Keratinocyte (primary cell): ENCODE results near the gene RBBP5. TPM values are rescaled to one million over a fixed set of nuclear protein-coding genes. Genes with fewer than 3 reads are reported as not detected.
A peak's percentile ranks its signal among the peaks of the same experiment; 100 is the strongest.

Experiments used
- DNase-seq: peaks from one replicate; pipeline ENCODE4 v3.0.0-alpha.2; 2011; ENCODE audit warnings: low read depth, missing footprints, low spot score
- FAIRE-seq: peaks from 2 replicates; lab custom pipeline; 2011; peaks lifted over from hg19 to GRCh38; lab: Jason Lieb, UNC
- H2AFZ ChIP-seq: 2 replicates; pipeline ENCODE4 v1.6.0; 2012; ENCODE audit warnings: low read length, control low read depth, inconsistent platforms; ENCODE audit not compliant: control insufficient read depth
- H3K27ac ChIP-seq: 2 replicates; pipeline ENCODE4 v1.5.1; 2011; ENCODE audit warnings: low read length; ENCODE audit not compliant: control insufficient read depth, insufficient read depth
- H3K27me3 ChIP-seq: 3 replicates; pipeline ENCODE4 v1.6.0; 2011; ENCODE audit warnings: low read length; ENCODE audit not compliant: control insufficient read depth, insufficient read depth; ENCODE audit errors: extremely low read depth
- H3K36me3 ChIP-seq, 2 experiments: 2 replicates in 1 of 2; 3 replicates in 1 of 2; pipeline ENCODE4 v1.5.1; 2011; ENCODE audit warnings: low read length in 2 of 2, mild to moderate bottlenecking in 1 of 2; ENCODE audit not compliant: control insufficient read depth in 2 of 2, insufficient read depth in 2 of 2; ENCODE audit errors: extremely low read depth in 1 of 2
- H3K4me1 ChIP-seq: 3 replicates; pipeline ENCODE4 v1.5.1; 2011; ENCODE audit warnings: low read length; ENCODE audit not compliant: control insufficient read depth, insufficient read depth; ENCODE audit errors: extremely low read depth
- H3K4me2 ChIP-seq: 3 replicates; pipeline ENCODE4 v1.6.0; 2011; ENCODE audit warnings: low read depth, low read length; ENCODE audit not compliant: control insufficient read depth, insufficient read depth; ENCODE audit errors: extremely low read depth
- H3K4me3 ChIP-seq, 3 experiments: fragments of 200-600 bp in 1 of 3; sonication (generic) in 1 of 3; 2 replicates in 2 of 3; 3 replicates in 1 of 3; pipeline ENCODE4 v1.5.1; 2011 to 2016; ENCODE audit warnings: low read length in 3 of 3, mild to moderate bottlenecking in 3 of 3, control low read depth in 2 of 3, inconsistent platforms in 1 of 3, low read depth in 1 of 3, mixed read lengths in 1 of 3, mixed run types in 1 of 3, moderate library complexity in 1 of 3; ENCODE audit not compliant: control insufficient read depth in 2 of 3, insufficient read depth in 2 of 3; ENCODE audit errors: extremely low read depth in 1 of 3
- H3K79me2 ChIP-seq: 2 replicates; pipeline ENCODE4 v1.6.0; 2012; ENCODE audit warnings: low read length; ENCODE audit not compliant: control insufficient read depth, insufficient read depth
- H3K9ac ChIP-seq: 3 replicates; pipeline ENCODE4 v1.6.0; 2011; ENCODE audit warnings: low read length; ENCODE audit not compliant: control insufficient read depth, insufficient read depth; ENCODE audit errors: extremely low read depth
- H3K9me1 ChIP-seq: 3 replicates; pipeline ENCODE4 v1.6.0; 2011; ENCODE audit warnings: low read length; ENCODE audit not compliant: control insufficient read depth, insufficient read depth; ENCODE audit errors: extremely low read depth
- H3K9me3 ChIP-seq: 2 replicates; pipeline ENCODE4 v1.5.1; 2012; ENCODE audit warnings: low read depth, low read length; ENCODE audit not compliant: control insufficient read depth
- H4K20me1 ChIP-seq: 3 replicates; pipeline ENCODE4 v1.6.0; 2011; ENCODE audit warnings: low read length; ENCODE audit not compliant: control insufficient read depth, insufficient read depth; ENCODE audit errors: extremely low read depth
- EZH2 ChIP-seq: IDR thresholded peaks from one replicate; pipeline ENCODE4 v1.6.1; 2012; ENCODE audit warnings: inconsistent platforms, mild to moderate bottlenecking, low read length, moderate library complexity
- dilution Hi-C: fragments of 300-500 bp; cut with MboI; formaldehyde crosslinking; loops from one replicate; pipeline ENCODE4 v1.7.0; 2020; ENCODE audit warnings: low sequenced_read_pairs; ENCODE audit not compliant: extremely low pct_ligation_motif_present
- polyA plus RNA-seq, 5 experiments: library from polyadenylated mRNA; depleted of rRNA in 3 of 5; stranded (reverse) in 3 of 5; stranded (forward) in 1 of 5; unstranded in 1 of 5; fragments of >200 nt; gene quantifications; 1 replicate in 1 of 5; 2 replicates in 3 of 5; 3 replicates in 1 of 5; pipeline versions ENCODE4 v1.2.1 to v1.2.3, GENCODE V29; 2011 to 2012; ENCODE audit warnings: missing spikeins in 2 of 5, low read depth in 1 of 5, low replicate concordance in 1 of 5
- TF ChIP-seq, protein P1 (sequence below), 3 experiments: IDR thresholded peaks in 1 of 3; conservative IDR thresholded peaks in 1 of 3; optimal IDR thresholded peaks in 1 of 3; 2 replicates in 2 of 3; 3 replicates in 1 of 3; pipeline versions ENCODE3 to v1.5.1; 2011; ENCODE audit warnings: low read length in 3 of 3, mild to moderate bottlenecking in 3 of 3, moderate library complexity in 2 of 3, control low read depth in 1 of 3, inconsistent platforms in 1 of 3; ENCODE audit not compliant: insufficient read depth in 2 of 3; ENCODE audit errors: extremely low read depth in 1 of 3

Gene RBBP5
- polyA plus RNA-seq, 1 donor (not counting 4 experiments of a cell fraction or from before 2014, with no cell fraction given): 12.3 TPM

- no peak overlapping the region for H3K4me3 ChIP-seq
- H3K4me2 ChIP-seq: no peak overlapping the region
- no peak for DNase-seq
- no peak overlapping the region for H3K9ac ChIP-seq
- H3K27ac ChIP-seq: no peak overlapping the region
- no peak overlapping the region for H2AFZ ChIP-seq
- no peaks in the 10 kb centered on the region for H3K9me3 ChIP-seq
- dilution Hi-C loops: no loop called here
- no peak for TF ChIP-seq EZH2
- TF ChIP-seq, protein P1, sequence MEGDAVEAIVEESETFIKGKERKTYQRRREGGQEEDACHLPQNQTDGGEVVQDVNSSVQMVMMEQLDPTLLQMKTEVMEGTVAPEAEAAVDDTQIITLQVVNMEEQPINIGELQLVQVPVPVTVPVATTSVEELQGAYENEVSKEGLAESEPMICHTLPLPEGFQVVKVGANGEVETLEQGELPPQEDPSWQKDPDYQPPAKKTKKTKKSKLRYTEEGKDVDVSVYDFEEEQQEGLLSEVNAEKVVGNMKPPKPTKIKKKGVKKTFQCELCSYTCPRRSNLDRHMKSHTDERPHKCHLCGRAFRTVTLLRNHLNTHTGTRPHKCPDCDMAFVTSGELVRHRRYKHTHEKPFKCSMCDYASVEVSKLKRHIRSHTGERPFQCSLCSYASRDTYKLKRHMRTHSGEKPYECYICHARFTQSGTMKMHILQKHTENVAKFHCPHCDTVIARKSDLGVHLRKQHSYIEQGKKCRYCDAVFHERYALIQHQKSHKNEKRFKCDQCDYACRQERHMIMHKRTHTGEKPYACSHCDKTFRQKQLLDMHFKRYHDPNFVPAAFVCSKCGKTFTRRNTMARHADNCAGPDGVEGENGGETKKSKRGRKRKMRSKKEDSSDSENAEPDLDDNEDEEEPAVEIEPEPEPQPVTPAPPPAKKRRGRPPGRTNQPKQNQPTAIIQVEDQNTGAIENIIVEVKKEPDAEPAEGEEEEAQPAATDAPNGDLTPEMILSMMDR (optimal IDR thresholded peaks at IDR 0.05 in 1 of 3, IDR thresholded peaks at IDR 0.05 in 1 of 3, conservative IDR thresholded peaks at IDR 0.05 in 1 of 3; ENCODE audit: extremely low read depth in 1 of 3, insufficient read depth in 2 of 3, low read length in 3 of 3): no peak
- no peaks in the 10 kb centered on the region for H4K20me1 ChIP-seq
- H3K79me2 ChIP-seq: no peaks in the 10 kb centered on the region
- H3K27me3 ChIP-seq: no peaks in the 10 kb centered on the region
- H3K4me1 ChIP-seq: peaks cover 6% of the 10 kb centered on the region
- H3K36me3 ChIP-seq: peaks cover 0 to 3% of the 10 kb centered on the region in 2 experiments
- FAIRE-seq: no peak
- no peaks in the 10 kb centered on the region for H3K9me1 ChIP-seq
Measured at GRCh38 chr1:205144046-205144720, 22.4 kb upstream of the RBBP5 start.

- no peaks in the 10 kb centered on the region for H3K36me3 ChIP-seq
- DNase-seq (no peak), FAIRE-seq (no peak)
- H3K9ac ChIP-seq: no peak overlapping the region
- no peaks in the 10 kb centered on the region for H3K9me1 ChIP-seq
- H3K4me1 ChIP-seq: peaks cover 6% of the 10 kb centered on the region
- H4K20me1 ChIP-seq: no peaks in the 10 kb centered on the region
- no peak overlapping the region for H2AFZ ChIP-seq
- TF ChIP-seq, protein P1 (optimal IDR thresholded peaks at IDR 0.05 in 1 of 3, IDR thresholded peaks at IDR 0.05 in 1 of 3, conservative IDR thresholded peaks at IDR 0.05 in 1 of 3; ENCODE audit: extremely low read depth in 1 of 3, insufficient read depth in 2 of 3, low read length in 3 of 3): no peak
- no peak for TF ChIP-seq EZH2
- peak overlapping the region; percentile 22 for H3K4me2 ChIP-seq
- no peaks in the 10 kb centered on the region for H3K9me3 ChIP-seq
- H3K27ac ChIP-seq: no peak overlapping the region
- dilution Hi-C loops: no loop called here
- H3K27me3 ChIP-seq: no peaks in the 10 kb centered on the region
- H3K4me3 ChIP-seq: no peak overlapping the region
- no peaks in the 10 kb centered on the region for H3K79me2 ChIP-seq
Measured at GRCh38 chr1:205142102-205142469, 20.3 kb upstream of the RBBP5 start.
